ENCODE measurements around the gene COL13A1.
A peak's percentile ranks its signal among the peaks of the same experiment; 100 is the strongest.

COL13A1 gene

GRCh38 chr10:69906425-69906824 is 104.7 kb downstream of the COL13A1 start:
- no peak for DNase-seq (ENCODE audit: low read depth)

DNA sequence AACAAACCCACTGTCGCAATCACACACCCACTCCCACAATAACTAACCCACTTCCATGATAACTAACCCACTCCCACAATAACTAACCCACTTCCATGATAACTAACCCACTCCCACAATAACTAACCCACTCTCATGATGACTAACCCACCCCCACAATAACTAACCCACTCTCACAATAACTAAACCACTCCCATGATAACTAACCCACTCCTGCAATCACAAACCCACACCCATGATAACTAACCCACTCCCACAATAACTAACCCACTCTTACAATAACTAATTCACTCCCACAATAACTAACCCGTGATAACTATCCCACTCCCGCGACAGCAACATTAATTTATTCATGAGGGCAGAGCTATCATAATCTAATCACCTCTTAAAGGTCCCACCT is 105.8 kb downstream of the COL13A1 start:
- no peak for DNase-seq (ENCODE audit: low read depth)

GRCh38 chr10:69908124-69908523 is 106.4 kb downstream of the COL13A1 start:
- no peak for DNase-seq (ENCODE audit: low read depth)

GRCh38 chr10:69910561-69910960 is 108.9 kb downstream of the COL13A1 start:
- DNase-seq (ENCODE audit: low read depth): no peak

DNA sequence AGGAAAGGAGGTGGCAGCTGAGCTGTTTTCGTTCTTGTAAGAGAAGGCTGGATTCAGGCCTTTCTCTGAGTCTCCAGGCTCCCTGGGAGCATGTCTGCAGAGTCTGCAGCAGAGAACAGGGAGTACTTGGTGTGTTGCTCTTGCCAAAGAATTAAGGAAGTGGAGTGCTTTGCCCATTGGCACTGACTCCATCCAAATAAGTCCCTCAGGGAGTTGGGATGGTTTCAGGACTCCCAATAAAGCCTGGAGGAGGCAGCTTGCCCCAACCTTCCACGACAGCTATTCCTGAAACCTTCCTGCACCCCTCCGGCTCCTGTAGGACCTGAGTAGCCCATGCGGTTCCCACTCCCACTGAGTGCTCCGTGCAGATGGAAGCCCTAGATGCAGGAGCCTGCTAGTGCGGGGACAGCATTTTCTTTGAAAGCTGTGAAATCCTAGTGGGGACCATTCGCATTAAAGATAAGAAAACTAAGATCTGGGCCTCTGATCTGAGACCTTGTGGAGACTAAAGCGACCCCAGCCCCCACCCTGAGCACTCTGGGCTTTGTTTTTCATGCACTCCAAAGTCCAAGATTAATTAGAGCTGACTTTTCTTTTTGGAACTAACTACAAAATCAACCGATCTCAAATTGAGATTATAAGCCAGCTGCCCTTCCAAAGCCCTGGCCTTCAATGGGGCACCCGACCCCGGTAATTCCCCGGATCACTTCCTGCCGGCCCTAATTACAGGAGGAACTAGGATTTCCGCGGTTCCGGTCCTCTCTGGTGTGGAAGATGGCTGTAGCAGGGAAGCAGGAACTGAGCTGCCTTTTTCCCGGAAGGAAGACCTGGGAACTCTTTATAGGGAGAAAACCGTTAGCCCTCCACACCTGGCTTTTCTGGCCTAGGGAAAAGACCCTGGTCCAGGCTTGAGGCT is 110.2 kb downstream of the COL13A1 start:
- no peak for DNase-seq (ENCODE audit: low read depth)

GRCh38 chr10:69912589-69912988 is 110.9 kb downstream of the COL13A1 start:
- no peak for DNase-seq (ENCODE audit: low read depth)

- DNase-seq (ENCODE audit: low read depth): no peak
These were observed 112.1 kb downstream of the COL13A1 start for GRCh38 chr10:69913606-69914382.

- peak; percentile 27 for DNase-seq (ENCODE audit: low read depth)
These were observed 112.9 kb downstream of the COL13A1 start for GRCh38 chr10:69914398-69915214.

DNA sequence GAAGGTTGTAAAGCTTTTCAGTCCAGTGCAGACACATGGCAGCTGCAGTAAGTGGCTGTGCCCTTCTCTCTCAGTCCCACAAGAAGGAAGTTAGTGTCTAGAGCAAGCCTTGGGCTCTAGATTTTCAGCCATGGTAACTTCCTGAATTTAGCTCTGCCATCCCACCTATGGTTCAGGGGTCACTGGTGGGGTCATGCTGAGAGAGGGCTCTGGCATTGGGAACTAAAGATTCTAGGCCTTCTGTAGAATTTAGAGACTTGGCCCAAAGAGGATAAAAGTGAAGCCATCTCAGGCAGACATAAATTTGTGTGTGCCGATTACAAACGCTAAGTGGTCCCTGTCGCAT is 113.5 kb downstream of the COL13A1 start:
- DNase-seq (ENCODE audit: low read depth): no peak

DNA sequence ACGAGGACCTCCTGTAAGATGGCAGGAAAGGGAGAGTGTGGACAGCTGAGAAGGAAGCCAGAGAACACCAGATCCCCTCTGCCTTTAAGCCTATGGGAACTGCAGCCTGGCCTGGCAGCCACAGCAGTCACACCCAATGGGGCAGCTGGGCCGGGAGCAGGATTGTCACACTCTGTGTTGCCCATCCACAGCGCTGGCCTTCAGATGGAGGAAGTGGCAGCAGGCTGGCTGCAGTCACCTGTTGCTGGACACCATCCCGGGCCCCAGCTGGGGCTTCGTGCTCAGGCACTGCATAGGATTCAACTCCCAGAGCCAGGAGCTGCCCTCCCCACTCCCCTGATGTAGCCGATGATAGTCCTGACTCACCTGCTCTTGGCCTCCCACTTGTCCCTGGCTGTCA is 114.4 kb downstream of the COL13A1 start:
- no peak for DNase-seq (ENCODE audit: low read depth)

DNA sequence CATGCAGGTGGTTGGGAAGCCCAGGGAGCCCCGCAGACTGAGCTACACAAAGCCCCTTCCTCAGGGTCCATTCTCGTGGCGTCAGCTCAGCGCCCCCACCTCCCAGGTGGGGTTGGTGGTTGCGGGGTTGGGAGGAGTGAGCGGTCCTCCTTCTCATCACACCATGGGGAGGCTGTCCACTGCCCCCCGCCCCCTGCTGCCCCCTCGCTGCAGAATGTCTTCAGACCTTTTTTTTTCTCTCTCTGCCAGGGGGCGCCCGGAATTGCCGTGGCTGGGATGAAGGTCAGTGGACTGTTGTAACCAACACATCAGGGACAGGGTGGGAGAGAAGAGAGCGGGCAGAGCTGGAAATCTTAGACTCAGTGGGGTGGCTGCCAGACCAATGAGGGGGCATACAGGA is 116.3 kb downstream of the COL13A1 start:
- DNase-seq (ENCODE audit: low read depth): no peak

DNA sequence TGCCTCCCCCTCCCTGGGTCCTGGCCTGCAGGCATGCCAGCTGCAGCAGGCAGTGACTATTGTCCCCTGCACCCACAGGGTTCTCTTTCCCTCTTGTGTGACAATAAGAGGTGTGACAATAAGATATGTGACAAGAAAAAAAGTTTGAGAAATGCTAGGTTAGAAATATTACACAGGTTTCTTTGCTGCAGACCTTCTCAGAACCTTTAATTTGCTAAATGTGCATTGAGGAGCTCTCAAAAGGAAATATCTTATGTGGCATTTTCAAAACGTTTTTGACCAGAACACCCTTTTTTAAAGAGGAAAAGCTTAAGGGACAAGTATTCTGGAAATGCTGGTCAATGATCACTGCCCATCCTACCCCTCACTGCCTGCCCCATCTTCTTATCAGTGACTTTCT is 117.5 kb downstream of the COL13A1 start:
- DNase-seq (ENCODE audit: low read depth): no peak

DNA sequence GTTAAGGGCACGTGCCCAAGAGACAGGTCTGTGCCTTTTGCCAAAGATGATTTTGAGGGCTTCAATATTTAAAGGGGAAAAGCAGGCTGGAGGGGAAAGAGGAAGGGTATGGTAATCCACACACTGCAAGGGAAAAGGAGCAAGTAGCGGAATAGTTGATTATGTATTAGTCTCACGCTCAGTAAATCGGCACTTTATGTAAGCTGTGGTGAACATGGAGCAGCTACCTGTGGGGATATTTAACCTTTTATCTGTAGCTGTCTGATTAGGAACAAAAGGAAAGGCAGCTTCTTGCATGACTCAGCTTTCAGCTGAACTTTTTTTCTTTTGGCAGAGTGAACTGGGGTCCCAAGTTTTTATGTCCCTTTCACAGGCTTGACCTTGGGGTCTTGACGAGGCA is 123.4 kb downstream of the COL13A1 start:
- no peak for DNase-seq (ENCODE audit: low read depth)

- DNase-seq (ENCODE audit: low read depth): no peak
These were observed 126.6 kb downstream of the COL13A1 start for GRCh38 chr10:69928339-69928738.

DNA sequence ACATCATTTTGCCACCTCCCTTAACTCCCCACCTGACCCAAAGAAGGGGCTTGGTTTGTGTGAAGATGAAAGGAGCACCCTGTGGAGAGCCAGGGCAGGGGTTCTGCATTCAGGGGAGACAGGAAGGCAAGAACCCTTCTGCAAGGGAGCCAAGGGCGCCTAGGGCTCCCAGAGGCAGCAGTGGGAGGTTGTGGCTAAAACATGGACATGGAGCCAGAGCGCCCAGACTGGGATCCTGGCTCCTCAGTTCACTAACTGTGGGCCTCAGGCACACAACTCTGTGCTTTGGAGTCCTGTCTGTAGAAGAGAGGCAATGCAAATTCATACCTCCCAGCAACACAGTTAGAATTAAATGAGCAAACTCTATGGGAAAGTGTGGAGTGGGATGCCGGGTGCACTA is 127.9 kb downstream of the COL13A1 start:
- DNase-seq (ENCODE audit: low read depth): no peak

DNA sequence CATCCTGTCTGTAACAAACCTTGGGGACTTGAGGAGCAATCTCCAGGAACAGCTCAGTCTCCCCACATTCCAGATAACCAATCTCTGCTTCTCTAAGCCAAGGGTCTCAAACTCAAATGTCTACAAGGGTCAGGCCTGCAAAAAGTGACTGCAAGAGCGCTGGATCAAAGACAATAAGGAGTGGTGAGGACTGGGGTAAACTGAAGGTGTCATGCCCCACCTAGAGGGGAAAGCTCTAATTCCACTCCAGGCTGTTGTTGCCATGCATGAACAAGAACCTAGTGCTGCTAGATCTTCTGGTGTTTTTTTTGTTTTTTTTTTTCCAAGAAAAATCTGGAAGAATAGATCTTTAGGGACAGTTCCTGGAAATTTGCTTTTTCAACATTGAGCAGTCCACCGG is 133.1 kb downstream of the COL13A1 start:
- no peak for DNase-seq (ENCODE audit: low read depth)

DNA sequence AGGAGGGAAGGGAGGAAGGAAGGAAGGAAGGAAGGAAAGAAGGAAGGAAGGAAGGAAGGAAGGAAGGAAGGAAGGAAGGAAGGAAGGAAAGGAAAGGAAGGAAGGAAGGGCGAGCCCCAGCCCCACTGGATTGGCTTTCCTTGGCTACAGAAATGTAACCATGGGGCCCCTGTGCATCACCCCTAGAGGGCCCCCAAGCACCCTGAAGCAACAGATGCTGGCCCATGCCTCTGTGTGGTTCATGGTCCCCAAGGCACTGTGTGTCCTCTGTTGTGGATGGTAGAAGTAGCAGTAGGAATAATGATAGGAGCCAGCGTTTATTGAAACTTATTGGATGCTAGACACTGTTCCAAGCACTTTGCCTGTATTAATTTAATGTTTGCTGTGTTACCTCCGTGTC is 134.4 kb downstream of the COL13A1 start:
- no peak for DNase-seq (ENCODE audit: low read depth)

DNA sequence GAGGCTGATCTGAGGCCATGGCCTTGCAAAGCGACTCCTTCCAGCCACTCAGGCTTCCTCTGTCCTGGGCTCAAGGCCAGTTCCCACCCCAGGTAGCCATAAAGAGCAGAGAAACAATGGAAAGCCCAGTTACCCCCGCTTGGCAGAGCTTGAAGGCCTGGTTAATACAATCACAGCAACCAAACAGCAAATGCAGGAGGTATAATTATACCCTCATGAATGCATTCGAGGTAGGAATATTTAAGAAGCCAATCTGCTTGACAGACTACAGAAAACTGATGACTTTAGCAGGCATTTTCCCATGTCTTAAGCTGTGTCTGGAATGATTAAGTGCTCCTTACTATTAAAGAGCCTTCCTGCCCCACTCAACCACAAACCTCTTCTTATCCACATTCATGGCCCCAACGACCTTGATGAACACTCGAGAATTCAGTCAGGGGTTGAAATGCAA is 136.9 kb downstream of the COL13A1 start:
- DNase-seq (ENCODE audit: low read depth): no peak

GRCh38 chr10:69939061-69939460 is 137.4 kb downstream of the COL13A1 start:
- DNase-seq (ENCODE audit: low read depth): no peak

GRCh38 chr10:69939481-69939880 is 137.8 kb downstream of the COL13A1 start:
- DNase-seq (ENCODE audit: low read depth): no peak

DNA sequence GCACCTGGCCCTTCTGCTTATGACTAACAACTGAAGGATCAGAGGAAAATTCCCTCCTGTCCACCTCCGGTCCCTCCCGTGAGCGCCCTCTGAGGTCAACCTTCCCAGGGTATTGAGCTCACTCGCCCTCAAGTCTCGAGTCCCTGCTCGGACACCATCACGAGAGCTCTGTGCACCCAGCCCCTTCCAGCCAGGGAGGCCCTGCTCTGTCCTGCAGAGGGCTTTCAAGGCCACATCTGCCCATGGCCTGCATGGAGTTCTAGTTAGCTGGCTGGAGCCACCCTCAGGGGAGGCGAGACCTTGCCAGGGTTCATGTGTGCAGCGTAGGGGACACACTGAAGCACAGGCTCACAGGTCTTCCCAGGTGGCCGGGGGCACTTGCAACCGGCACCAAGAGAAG is 140.0 kb downstream of the COL13A1 start:
- DNase-seq (ENCODE audit: low read depth): no peak

DNA sequence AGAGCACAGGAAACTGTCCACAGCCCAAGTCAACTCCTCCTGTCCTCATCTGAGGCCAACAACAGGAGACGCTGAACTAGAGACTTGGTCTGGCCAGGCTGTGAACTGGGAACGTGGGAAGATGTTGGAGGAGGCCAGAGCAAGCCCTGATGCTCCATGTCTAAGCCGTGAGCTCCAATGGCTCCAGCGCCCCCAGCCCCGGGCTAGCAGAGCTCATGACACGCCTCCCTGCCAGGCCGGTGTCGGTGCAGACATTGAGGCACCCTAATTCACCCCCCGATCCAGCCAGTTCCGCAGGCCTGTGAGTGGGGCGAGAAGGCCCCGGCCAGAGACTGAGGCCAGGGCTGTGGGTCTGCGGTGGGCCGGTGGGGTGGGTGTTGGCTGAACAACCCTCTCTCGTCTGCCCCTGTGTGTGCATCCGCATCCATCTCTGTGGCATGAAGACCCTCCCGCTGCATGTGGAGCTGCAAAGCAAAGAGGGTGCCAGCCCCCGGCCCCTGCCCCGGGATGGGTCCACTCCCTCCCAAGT is 141.7 kb downstream of the COL13A1 start:
- DNase-seq (ENCODE audit: low read depth): no peak
